ENCODE results near the gene RASGRP4.
"Not testable (repeated sequence)": the region's sequence is repeated elsewhere in the genome, so short reads cannot be mapped to it uniquely, and the experiment has no call there.

Gene RASGRP4

DNA sequence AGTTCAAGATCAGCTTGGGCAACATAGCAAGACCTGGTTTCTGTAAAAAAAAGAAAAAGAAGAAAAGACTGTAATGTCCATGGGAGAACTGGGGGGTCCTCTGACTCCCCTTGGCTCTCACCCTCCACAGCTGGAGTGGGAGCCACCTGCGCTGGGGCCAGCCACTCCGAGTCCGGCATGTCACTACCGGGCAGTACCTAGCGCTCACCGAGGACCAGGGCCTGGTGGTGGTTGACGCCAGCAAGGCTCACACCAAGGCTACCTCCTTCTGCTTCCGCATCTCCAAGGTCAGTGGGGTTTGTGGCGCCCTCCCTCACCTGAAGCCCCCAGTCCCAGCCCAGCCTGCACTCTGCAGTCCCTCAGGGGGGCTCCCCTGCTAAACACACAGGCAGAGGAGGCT, 22.2 kb upstream of the RASGRP4 start:
- no peak for FAIRE-seq
- DNase-seq (ENCODE audit: low spot score), result no peak

DNA sequence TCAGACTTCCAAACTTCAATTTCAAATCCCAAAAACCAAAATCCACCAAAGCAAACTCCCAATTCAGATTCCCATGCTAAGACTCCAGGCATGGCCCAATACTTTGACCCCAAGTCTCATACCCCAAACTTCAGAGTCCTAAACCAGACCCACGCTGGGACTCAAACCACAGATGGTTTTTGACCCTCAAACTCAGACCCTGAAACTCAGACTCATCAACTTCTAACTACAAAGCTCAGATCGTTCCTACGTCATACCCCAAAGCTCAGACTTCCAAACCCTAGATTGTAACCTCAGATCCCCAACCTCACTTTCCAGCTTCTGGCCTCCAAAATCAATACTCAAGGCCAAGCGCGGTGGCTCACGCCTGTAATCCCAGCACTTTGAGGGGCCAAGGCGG, 19.3 kb upstream of the RASGRP4 start:
- DNase-seq (ENCODE audit: low spot score), result no peak
- FAIRE-seq, result no peak

DNA sequence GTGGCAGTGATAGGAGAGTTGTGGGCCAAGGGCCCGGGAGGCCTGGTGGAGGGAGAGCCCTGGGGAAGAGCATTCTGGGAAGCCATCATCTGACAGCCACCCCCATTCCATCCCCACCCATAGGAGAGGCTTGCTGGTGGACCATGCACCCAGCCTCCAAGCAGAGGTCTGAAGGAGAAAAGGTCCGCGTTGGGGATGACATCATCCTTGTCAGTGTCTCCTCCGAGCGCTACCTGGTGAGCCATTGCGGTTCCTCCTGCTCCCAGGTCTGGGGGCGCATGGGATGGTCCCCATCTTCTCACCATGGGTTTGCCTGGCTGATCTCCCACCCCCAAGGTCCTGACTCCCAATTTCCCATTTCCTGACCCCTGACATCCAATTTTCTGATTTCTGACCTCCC, 18.0 kb upstream of the RASGRP4 start:
- no peak for FAIRE-seq
- DNase-seq (ENCODE audit: low spot score), result no peak

DNA sequence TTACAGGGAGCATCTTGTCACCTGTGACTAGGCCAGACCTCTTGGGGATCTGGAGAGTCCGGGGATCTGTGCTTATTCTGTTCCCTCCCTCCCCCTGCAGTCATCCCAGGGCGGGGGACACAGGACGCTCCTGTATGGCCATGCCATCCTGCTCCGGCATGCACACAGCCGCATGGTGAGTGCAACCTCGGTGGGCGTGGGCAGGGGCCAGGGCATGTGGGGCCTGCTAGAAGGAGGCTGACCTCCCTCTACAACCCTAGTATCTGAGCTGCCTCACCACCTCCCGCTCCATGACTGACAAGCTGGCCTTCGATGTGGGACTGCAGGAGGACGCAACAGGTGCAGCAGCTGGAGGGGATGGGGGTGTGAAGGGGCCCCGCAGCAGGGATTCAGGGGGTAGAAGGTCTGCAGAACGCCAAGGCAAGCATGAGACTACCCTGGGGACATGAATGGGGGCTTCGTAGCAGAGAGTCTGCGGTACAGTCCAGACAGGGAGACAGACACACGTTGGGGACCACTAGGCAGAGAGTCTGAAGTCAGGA, 17.5 kb upstream of the RASGRP4 start:
- DNase-seq (ENCODE audit: low spot score) (no peak), FAIRE-seq (no peak)

DNA sequence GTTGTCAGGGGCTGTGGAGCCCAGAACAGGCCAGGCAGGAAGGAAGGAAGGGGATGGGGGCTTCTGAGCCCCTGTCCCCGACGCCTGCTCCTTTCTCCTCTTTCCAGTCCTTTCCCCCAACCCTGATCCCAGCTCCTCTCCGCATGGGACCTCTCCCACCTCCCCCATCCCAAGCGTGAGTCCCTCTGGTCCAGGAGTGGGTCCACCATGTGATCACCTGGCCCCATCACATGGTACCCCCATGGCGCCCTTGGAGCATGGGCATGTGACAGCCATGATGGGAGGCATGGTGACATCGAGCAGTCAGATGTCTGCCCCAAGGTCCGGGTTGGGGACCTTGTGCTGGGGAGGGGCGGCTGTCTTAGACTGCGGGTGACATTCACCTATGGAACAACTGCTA, 16.7 kb upstream of the RASGRP4 start:
- FAIRE-seq (no peak), DNase-seq (ENCODE audit: low spot score) (no peak)

DNA sequence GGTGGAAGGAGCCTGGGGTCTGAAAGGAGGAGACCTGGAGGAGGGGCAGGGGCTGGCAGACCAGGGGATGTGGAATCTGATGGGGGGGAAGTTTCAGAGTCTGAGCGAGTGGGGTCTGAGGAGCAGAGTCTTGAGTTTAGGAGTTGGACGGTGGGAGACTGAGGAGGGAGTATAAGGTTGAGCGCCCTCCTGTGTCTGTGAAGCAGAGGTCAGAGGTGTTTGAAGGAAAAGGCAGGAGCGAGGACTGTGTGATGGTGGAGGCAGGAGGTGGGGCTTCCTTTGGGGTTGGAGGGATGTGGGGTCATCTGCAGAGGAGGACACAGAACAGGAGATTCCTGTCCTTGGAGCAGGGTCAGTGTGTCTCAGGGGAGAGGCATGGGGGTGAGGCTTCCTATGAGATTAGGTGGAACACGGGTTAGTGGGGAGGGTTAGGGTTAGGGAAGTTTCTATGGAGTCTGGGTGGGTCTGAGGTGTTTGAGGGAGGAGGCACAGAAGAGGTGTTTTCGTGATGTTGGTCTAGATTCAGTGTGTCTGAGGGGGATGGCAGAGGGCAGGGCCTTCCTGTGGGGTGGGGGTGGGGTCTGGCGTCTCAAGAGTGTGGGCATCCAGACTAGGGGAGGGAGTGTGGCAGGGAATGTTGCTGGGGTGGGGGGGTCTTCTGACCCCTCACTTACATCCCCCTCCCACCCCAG, 15.8 kb upstream of the RASGRP4 start:
- FAIRE-seq, result no peak
- DNase-seq (ENCODE audit: low spot score), result no peak

DNA sequence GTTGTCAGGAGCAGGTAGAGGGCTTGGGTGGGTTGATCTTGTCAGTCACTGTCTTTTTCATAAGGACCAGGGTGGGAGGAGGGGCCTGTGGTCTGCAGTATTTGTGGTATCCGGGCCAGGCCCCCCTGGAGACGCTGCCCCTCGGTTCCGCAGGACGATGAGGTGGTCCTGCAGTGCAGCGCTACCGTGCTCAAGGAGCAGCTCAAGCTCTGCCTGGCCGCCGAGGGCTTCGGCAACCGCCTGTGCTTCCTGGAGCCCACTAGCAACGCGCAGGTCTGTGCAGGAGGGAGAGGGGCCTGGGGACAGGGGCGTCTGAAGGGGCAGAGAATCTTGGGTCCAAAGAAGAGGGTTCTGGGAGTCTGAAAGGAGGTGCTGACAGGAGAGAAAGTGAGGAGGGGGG, 14.6 kb upstream of the RASGRP4 start:
- no peak for DNase-seq (ENCODE audit: low spot score)
- no peak for FAIRE-seq

DNA sequence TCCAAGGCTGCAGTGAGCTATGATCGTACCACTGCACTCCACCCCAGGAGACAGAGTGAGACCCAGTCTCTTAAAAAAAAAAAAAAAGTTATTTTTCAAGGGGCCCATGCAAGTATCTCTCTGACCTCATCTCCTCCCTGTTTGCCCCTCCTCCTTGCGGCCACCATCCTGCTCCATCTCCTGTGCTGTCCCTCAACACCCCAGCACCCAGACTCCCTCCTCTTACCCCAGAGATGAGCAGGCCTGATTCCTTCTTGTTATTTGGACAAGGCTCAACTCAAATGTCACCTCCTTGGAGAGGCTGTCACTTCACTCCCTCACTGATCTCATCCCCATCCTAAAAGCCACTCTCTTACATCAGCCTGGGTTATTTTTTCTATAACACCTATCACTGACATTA, 11.9 kb upstream of the RASGRP4 start:
- FAIRE-seq (no peak), DNase-seq (ENCODE audit: low spot score) (no peak)

DNA sequence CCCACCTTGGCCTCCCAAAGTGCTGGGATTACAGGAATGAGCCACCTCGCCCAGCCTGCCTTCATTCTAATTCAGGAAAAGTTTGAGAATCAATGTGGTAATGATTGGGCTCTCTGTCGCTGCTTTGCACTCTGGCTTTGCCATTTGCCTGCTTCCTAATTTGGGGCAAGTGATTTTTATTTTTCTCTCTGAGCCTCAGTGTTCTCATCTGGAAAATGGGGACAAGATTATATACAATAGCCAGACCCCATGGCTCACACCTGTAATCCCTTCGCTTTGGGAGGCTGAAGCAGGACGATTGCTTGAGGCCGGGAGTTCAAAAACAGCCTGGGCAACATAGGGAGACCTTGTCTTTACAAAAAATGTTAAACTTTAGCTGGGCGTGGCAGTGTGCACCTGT, 11.3 kb upstream of the RASGRP4 start:
- DNase-seq (ENCODE audit: low spot score), result no peak
- FAIRE-seq, result no peak

DNA sequence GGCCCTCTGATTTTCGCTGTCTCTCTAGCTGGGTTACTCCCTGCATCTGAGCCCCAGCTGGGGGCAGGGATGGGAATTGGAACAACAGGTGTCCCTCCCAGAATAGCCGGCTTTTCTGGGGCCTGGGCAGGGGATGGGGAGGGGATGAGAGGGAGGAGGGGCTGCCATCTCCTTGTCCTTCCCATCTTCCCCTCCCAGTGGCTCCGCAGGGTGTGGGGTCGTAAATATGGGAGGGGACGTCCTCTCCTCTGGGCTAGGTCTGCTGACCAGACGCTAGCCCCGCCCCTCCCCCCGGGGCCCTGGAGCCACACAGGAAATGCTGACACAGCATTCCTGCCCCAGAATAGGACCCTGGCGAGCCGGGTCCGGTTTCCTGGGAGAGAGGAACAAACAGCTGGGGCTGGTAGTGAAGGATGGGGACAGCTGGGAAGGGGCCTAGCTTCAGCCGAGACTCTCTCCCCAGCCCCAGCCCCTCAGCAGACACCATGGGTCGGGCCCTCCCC, 8.6 kb upstream of the RASGRP4 start:
- DNase-seq (ENCODE audit: low spot score), result no peak
- FAIRE-seq, result no peak

DNA sequence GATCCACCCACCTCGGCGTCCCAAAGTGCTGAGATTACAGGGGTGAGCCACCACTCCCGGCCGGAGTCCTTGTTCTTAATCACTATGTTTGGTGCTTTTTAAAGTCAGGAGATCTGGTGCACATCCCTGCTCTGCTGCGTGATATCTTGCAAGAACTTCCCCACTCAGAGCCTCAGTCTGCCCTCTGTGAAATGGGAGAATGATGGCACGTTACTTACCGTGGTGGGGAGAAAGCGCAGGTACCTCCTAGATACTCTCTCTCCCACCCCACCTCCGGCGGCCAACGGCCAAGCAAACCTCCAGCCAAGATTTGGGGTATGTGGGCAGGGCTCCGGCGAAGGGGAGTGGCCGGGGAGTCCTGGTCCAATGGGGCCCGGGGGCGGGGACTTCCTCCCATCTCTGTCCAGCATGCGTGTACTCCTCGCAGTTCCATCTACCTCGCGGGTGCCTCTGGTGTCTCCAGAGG, 7.3 kb upstream of the RASGRP4 start, which contains the start of gene RYR1:
Gene RYR1 (plus strand): TSS at position 424 of the 466 bp plus-strand sequence. CDS start 139 bp downstream, outside the sequence.
- FAIRE-seq (no peak), DNase-seq (ENCODE audit: low spot score) (no peak)

DNA sequence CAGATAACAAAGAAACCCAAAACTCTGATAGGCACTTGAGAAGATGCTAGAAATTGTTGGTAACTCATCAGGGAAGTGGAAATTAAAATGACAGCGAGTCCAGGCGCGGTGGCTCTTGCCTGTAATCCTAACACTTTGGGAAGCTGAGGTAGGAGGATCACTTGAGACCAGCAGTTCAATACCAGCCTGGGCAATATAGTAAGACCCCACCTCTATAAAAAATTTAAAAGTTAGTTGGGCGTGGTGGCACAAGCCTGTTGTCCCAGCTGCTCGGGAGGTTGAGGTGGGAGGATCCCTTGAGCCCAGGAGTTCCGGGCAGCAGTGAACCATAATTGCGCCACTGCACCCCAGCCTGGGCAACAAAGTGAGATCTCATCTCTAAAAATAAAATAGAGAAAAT, 4.9 kb upstream of the RASGRP4 start:
- FAIRE-seq (no peak), DNase-seq (ENCODE audit: low spot score) (no peak)

DNA sequence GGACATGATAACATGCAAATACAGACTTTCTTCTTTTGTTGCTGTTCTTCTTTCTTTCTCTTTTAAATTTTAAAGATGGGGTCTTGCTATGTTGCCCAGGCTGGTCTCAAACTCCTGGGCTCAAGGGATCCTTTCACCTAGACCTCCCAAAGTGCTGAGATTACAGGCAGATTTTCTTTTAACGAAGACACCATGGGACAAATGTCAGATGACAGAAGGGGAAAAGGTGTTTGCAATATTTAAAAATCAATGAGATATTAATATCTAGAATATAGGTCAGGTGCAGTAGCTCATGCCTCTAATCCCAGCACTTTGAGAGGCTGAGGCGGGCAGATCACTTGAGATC, 3.8 kb upstream of the RASGRP4 start:
- DNase-seq (ENCODE audit: low spot score), result no peak
- no peak for FAIRE-seq

DNA sequence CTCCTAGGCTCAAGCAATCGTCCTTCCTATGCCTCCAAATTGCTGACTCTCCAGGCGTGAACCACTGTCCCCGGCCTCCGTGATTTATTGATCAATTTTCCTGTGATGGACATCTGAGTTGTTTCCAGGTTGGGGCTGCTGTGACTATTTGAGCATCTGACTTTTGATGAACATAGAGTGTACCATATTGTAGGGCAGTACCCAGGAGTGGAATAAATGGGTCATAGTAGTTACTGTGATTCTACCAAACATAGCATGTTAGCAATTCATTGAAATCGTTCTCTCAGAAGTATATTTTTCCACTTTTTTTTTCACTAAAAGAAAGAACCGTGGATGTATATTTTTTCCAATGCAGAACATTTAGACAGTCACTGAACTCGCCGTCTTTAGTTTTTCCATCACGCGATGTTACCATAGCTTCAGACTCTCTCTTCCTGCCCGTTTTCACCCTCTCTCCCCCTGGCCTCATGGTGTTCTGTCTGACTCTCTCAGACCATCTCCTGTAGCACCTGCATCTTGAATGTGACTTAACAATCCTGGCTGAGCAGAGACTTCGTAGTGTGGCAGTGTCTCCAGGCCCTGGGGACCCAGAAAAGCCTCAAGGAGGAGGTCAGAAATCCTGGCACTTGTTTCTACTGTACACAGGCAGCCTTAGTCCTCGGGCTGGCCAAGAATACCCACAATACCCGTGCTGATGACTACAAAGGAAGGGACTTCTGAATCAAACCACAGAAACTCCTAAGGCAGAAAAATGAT, 3.2 kb upstream of the RASGRP4 start:
- no peak for DNase-seq (ENCODE audit: low spot score)
- no peak for FAIRE-seq

DNA sequence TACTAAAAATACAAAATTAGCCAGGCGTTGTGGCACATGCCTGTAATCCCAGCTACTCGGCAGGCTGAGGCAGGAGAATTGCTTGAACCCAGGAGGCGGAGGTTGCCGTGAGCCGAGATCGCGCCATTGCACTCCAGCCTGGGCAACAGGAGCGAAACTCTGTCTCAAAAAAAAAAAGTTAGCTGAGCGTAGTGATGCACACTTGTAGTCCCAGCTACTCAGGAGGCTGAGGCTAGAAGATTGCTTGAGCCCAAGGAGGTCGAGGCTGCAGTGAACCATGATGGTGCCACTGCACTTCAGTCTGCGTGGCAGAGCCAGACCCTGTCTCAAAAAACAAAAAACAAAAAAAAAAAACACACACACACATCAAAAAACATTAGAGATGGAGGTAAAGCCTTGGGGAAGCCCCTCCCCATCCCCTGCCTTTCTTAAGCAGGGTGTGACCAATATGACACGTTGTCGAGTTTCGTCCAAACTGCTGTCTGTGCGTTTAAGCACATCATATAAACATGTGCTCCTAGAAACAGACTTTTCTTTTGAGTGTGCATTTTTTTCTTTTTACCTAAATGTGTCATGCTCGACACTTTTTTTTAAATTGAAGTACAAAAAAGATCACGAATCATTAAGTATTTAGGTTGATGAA, 1.1 kb upstream of the RASGRP4 start:
- DNase-seq (ENCODE audit: low spot score); FAIRE-seq: not testable (repeated sequence)

DNA sequence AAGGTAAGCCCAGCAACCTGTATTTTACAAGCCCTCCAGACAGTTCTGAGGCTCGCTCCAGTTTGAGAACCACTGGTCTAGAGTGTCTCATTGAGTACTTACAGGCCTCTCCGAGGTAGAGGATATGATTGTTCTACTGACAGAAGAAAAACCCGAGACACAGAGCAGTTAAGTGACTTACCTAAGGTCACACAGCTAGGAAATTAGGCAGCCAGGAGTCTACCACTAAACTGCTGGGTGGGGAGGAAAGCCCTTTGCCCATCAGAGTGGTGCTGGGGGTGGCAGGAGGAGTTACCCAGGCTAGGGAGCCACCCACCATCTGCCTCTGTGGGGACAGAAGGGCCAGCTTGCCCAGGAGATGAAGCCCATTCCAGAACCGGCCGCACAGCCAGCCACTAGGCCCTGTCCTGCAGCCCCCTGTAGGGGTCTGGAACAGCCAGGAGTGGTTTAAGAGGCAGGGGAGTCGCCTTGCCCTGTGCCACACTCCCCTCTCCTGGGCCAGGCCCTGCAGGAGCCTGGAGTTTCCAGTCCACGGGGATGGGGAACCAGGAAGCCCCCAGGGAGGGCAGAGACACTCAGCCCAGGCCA, 703 bp downstream of the RASGRP4 start:
- no peak for DNase-seq (ENCODE audit: low spot score)
- no peak for FAIRE-seq

DNA sequence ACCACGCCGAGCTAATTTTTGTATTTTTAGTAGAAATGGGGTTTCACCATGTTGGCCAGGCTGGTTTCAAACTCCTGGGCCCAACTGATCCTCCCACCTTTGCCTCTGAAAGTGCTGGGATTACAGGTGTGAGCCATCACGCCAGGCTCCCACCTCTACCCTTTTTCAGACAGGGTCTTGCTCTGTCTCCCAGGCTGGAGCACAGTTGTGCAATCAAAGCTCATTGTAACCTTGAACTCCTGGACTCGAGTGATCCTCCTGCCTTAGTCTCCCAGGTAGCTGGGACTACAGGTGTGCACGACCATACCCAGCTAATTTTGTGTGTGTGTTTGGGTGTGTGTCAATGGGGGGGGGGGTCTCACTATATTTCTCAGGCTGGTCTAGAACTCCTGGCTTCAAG, 1.7 kb downstream of the RASGRP4 start:
- no peak for FAIRE-seq
- no peak for DNase-seq (ENCODE audit: low spot score)

DNA sequence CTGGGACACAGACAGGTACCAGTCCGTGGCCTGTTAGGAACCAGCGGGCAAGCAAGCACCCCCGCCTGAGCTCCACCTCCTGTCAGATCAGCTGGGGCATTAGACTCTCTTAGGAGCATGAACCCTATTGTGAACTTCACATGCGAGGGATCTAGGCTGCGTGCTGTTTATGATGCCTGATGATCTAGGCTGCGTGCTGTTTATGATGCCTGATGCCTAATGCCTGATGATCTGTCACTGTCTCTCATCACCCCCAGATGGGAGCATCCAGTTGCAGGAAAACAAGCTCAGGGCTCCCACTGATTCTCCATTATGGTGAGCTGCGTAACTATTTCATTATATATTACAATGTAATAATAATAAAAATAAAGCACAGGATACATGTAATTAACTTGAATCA, 3.6 kb downstream of the RASGRP4 start:
- FAIRE-seq (no peak), DNase-seq (ENCODE audit: low spot score) (no peak)

DNA sequence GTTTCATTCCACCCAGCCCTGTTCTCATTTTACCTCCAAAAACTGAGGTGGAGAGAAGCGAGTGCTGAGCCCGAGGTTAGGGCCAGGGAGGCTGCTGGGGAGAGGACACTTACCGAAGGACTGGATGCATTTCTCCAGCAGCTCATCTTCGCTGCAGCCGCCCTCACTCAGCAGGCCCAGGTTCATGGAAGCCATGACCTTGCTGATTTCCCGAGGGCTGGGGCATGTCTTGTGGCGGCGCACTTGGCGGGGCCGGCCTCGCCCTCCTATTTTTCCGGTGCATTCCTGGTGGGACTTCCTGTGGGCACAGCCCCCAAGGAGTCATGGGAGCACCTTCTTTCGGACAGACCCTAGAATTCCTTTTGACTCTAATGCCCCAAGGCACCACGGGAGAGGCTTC, 4.2 kb downstream of the RASGRP4 start:
- DNase-seq (ENCODE audit: low spot score) (no peak), FAIRE-seq (no peak)

DNA sequence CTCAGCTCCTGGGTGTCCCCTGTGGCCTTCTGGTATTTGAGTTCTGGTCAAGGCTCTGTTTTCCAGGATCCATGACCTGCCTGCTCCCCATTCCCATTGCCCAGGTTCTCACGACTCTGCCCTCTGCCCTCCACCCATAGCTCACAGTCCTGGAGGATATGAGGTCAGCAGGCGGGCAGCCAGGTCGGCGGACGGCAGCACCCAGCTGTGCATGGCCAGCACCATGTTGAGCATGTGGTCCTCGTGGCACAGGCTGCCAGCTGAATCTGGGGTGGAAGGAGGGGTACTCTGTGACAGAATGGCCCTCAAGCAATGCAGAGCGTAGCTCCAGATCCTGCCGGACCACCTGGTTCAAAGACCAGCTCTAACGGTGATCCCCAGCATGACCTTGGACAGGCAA, 5.1 kb downstream of the RASGRP4 start:
- no peak for FAIRE-seq

More for the DNA sequence above, 5.1 kb downstream of the RASGRP4 start:
- no peak for DNase-seq (ENCODE audit: low spot score)

Measured in RCC 7860 (cell line).